Chondrocyte (in vitro differentiated cells): ENCODE data around the gene C10orf143. TPM values are rescaled to one million over a fixed set of nuclear protein-coding genes. Genes with fewer than 3 reads are reported as not detected.

Experiments
- DNase-seq: peaks from one replicate; pipeline ENCODE4 v3.0.0; 2021; ENCODE audit warnings: mixed read lengths, low spot score
- H3K27ac Mint-ChIP-seq: one replicate; pipeline ENCODE4 v1.8.0; 2021; ENCODE audit warnings: mild to moderate bottlenecking, moderate library complexity, mixed read lengths; ENCODE audit not compliant: unreplicated experiment
- H3K27me3 Mint-ChIP-seq: 2 replicates; pipeline ENCODE4 v1.8.0; 2021; ENCODE audit warnings: low read depth, mixed read lengths
- H3K36me3 Mint-ChIP-seq: 2 replicates; pipeline ENCODE4 v1.8.0; 2021; ENCODE audit warnings: low read depth, mixed read lengths
- H3K4me1 Mint-ChIP-seq: 2 replicates; pipeline ENCODE4 v1.8.0; 2021; ENCODE audit warnings: low read depth, mild to moderate bottlenecking, mixed read lengths
- H3K4me3 Mint-ChIP-seq: one replicate; pipeline ENCODE4 v1.8.0; 2021; ENCODE audit warnings: mild to moderate bottlenecking, moderate library complexity, mixed read lengths; ENCODE audit not compliant: unreplicated experiment
- H3K9me3 Mint-ChIP-seq: 2 replicates; pipeline ENCODE4 v1.8.0; 2021; ENCODE audit warnings: low read depth, mixed read lengths
- CTCF ChIP-seq: fragments of 200-600 bp; sonication (generic); IDR thresholded peaks from 2 replicates; pipeline ENCODE4 v1.5.0; 2021; ENCODE audit warnings: antibody characterized with exemption, mild to moderate bottlenecking, moderate library complexity
- total RNA-seq: library from RNA; stranded (reverse); gene quantifications from 3 replicates; pipeline ENCODE4 v1.2.1, GENCODE V29; 2021

Gene C10orf143
- total RNA-seq, 1 donor from 2014 or later: 2.6 TPM

DNA sequence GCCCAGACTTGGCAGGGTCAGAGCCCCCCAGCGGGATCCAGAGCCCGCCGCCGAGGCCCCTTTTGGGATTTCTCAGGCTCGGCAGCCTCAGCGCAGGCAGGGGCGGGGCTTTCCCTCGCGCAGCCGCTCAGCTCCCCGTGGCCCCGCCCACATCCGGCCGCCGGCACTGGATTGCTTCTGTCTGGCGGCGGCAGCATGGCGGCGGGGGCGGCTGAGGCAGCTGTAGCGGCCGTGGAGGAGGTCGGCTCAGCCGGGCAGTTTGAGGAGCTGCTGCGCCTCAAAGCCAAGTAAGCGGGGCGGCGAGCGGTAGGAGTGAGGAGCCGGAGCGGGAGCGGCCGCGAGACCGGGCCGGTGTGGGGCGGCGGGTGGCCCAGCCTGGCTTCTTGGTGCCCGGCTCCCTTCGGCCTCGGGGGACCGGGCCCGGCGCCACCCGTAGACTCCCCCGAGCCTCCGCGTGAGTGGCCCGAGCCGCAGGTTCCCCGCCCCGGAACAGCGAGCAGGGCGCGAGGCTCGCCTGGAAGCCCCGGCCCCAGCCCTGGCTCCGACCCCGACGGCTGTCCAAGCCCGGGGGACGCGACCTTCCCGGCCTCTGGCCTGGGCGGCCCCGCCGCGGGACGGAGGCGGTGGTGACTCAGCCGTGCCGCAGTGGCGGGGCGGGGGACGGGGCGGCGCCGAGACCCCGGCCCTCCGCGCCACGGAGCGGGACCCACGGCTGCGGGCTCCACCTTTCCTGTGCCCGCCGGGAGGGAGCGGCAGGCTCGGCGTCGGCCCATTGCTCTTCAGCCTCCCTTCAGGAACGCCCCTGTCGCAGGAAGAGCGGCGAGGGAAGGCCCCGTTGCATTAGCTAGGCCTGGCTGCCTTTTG, 25.8 kb upstream of the C10orf143 start, which contains the start of gene GLRX3:
Gene GLRX3, plus strand, starts transcription at position 166 of the 864 bp plus-strand sequence. Its CDS starts 30 bp downstream, at position 196.
- H3K4me1 Mint-ChIP-seq: peaks cover 31% of the 10 kb centered on the region
- peak within 1 kb of the TSS; percentile 96 for H3K27ac Mint-ChIP-seq
- peak within 1 kb of the TSS; percentile 86 for H3K4me3 Mint-ChIP-seq
- no peaks in the 10 kb centered on the region for H3K9me3 Mint-ChIP-seq
- H3K27me3 Mint-ChIP-seq: no peaks in the 10 kb centered on the region
- peak; percentile 7 for TF ChIP-seq CTCF
- peak; percentile 96 for DNase-seq
- H3K36me3 Mint-ChIP-seq: peaks cover 4% of the 10 kb centered on the region

GRCh38 chr10:130135676-130136225, 25.1 kb upstream of the C10orf143 start:
- Mint-ChIP-seq H3K27ac (peak overlapping the region; percentile 54), H3K27me3 (no peaks in the 10 kb centered on the region), H3K9me3 (no peaks in the 10 kb centered on the region), H3K4me3 (peak overlapping the region; percentile 86), H3K36me3 (peaks cover 4% of the 10 kb centered on the region), H3K4me1 (peaks cover 27% of the 10 kb centered on the region)
- DNase-seq: no peak
- no peak for TF ChIP-seq CTCF

DNA sequence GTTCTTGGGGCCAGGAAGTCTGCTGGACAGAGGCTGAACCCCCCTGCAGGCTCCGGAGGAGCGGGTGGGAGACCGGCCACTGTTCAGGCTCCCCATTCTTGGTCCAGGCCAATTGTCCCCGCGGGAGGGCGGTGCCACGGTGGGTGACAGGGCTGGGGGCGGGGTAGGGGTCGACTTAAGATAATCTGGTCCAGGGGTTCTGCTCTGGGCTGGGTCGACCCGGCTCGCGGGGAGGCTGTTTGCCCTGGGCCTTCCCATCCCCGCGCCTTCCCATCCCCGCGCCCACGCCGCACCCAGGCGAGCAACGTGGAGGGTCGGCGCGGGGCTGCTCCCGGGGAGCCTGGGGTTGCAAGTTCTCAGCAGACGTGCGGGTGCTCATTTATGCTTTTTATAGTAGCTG, 18.3 kb upstream of the C10orf143 start:
- no peak for TF ChIP-seq CTCF
- Mint-ChIP-seq H3K4me3 (no peak overlapping the region), H3K27me3 (no peaks in the 10 kb centered on the region), H3K27ac (no peak overlapping the region), H3K9me3 (no peaks in the 10 kb centered on the region), H3K36me3 (no peaks in the 10 kb centered on the region), H3K4me1 (peaks cover 9% of the 10 kb centered on the region)
- no peak for DNase-seq

GRCh38 chr10:130128062-130128781, 17.6 kb upstream of the C10orf143 start:
- H3K36me3 Mint-ChIP-seq: no peaks in the 10 kb centered on the region
- H3K27me3 Mint-ChIP-seq: no peaks in the 10 kb centered on the region
- no peak for DNase-seq
- TF ChIP-seq CTCF: peak; percentile 65
- H3K4me3 Mint-ChIP-seq: no peak overlapping the region
- no peak overlapping the region for H3K27ac Mint-ChIP-seq
- H3K4me1 Mint-ChIP-seq: peaks cover 9% of the 10 kb centered on the region
- H3K9me3 Mint-ChIP-seq: no peaks in the 10 kb centered on the region
